ENCODE results near the gene TEKT4. TPM values are rescaled to one million over a fixed set of nuclear protein-coding genes. Genes with fewer than 3 reads are reported as not detected.
A peak's percentile ranks its signal among the peaks of the same experiment; 100 is the strongest.

TEKT4 gene
- total RNA-seq, 1 donor from 2014 or later: not detected

DNA sequence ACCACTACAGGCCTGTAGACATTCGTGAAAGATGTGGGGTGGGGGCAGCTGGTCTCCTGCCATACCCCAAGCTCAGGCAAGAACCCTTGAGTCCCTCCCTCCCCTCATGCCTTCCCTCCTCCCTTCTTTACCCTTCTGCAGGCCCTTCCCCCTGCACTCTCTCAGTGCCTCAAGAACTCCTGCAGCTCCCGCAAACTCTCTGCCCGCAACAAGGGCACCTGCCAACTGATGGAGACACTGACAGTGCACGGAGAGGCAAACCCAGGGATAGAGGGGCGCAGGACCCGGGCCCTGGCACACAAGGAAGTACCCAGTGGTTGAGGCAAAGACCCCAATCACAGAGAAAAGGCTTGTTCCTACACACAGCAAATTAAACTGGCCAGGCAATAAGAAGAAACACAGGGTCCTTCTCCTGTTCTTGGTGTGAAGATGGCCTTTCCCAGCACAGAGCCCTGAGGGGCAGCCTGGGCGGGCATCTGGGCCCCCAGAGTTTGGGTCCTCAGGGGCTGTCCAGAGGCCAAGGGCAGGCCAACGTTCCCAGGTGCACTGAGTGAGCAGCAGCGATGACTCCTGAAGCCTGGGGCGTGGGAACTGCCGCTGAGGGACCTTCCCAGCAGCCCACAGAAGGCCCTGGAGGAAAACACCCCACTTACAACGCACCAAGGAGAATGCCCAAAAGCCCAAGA is 1.6 kb downstream of the TEKT4 start:
- Mint-ChIP-seq H3K9me3 (ENCODE audit: unreplicated experiment) (no peaks in the 10 kb centered on the region), H3K27me3 (ENCODE audit: unreplicated experiment) (peaks cover 18% of the 10 kb centered on the region), H3K36me3 (ENCODE audit: low read depth, unreplicated experiment) (no peaks in the 10 kb centered on the region), H3K4me1 (ENCODE audit: unreplicated experiment) (peaks cover 3% of the 10 kb centered on the region), H3K27ac (ENCODE audit: unreplicated experiment) (no peak overlapping the region), H3K4me3 (ENCODE audit: unreplicated experiment) (no peak overlapping the region)
- no peak for DNase-seq (ENCODE audit: low spot score)
- TF ChIP-seq, protein P1, sequence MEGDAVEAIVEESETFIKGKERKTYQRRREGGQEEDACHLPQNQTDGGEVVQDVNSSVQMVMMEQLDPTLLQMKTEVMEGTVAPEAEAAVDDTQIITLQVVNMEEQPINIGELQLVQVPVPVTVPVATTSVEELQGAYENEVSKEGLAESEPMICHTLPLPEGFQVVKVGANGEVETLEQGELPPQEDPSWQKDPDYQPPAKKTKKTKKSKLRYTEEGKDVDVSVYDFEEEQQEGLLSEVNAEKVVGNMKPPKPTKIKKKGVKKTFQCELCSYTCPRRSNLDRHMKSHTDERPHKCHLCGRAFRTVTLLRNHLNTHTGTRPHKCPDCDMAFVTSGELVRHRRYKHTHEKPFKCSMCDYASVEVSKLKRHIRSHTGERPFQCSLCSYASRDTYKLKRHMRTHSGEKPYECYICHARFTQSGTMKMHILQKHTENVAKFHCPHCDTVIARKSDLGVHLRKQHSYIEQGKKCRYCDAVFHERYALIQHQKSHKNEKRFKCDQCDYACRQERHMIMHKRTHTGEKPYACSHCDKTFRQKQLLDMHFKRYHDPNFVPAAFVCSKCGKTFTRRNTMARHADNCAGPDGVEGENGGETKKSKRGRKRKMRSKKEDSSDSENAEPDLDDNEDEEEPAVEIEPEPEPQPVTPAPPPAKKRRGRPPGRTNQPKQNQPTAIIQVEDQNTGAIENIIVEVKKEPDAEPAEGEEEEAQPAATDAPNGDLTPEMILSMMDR (IDR thresholded peaks at IDR 0.05; ENCODE audit: unreplicated experiment): no peak

DNA sequence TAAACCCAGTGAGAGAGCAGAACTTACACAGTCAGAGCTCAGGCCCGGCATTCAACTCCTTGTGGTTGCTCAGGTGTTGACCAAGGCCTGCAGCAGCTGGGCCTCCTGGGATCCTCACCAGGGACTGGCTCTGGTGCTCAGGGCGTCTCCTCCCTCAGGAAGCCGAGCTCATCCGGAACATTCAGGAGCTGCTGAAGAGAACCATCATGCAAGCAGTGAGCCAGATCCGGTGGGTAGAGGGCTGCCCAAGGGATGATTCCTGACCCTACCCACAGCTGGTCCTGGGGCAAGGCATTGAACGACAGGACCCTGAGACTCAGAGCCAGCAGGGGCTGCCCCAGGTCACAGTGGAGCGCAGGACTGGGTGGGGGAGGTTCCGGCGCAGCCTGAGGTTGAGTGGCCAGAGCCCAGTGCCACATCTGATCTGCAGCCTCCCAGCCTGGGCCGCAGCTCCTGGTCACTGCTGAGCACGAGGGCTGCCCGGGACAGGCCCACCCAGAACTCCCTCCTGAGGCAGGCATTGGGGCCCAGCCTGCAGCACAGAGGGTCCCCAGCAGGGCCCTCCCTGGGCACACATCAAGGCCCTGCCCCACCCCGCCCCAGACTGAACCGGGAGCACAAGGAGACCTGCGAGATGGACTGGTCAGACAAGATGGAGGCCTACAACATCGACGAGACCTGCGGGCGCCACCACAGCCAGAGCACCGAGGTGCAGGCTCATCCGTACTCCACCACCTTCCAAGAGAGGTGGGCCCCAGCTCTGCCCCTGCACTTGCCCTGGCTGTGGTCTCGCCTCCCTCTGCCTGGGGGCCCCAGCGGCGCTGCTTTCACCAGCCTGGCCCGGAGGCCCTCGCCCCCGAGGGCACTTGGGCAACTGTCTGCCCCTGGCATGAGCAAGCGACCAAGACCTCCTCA is 2.4 kb downstream of the TEKT4 start:
- Mint-ChIP-seq H3K36me3 (ENCODE audit: low read depth, unreplicated experiment) (no peaks in the 10 kb centered on the region), H3K9me3 (ENCODE audit: unreplicated experiment) (no peaks in the 10 kb centered on the region), H3K27ac (ENCODE audit: unreplicated experiment) (no peak overlapping the region), H3K27me3 (ENCODE audit: unreplicated experiment) (peaks cover 18% of the 10 kb centered on the region), H3K4me1 (ENCODE audit: unreplicated experiment) (peaks cover 3% of the 10 kb centered on the region), H3K4me3 (ENCODE audit: unreplicated experiment) (no peak overlapping the region)
- DNase-seq (ENCODE audit: low spot score): no peak
- TF ChIP-seq, protein P1 (IDR thresholded peaks at IDR 0.05; ENCODE audit: unreplicated experiment): no peak

DNA sequence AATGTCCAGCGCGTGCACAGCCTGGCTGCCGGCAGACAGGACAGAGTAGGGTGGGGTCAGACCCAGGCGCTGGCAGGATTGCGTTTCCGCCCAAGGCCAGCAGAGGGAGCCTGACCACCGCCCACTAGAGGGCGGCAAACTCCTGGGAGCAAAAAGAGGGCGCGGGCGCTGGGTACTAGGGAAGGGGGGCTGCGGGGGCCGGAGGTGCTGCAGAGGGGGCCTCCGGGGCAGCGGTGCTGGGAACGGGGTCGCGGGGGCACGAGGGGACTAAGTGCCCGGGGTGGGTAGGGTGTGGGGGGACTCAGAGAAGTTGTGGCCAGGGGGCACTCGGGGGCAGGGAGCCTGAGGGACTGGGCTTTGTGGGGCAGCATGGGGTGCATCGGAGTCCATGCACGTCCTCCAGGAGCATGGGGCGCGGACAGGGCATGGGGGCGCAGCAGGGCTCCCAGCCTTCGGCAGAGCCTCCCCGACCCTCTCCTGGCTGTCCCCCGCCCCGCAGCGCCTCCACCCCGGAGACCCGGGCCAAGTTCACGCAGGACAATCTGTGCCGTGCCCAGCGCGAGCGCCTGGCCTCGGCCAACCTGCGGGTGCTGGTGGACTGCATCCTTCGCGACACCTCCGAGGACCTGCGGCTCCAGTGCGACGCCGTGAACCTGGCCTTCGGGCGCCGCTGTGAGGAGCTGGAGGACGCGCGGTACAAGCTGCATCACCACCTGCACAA is 3.2 kb downstream of the TEKT4 start:
- H3K27me3 Mint-ChIP-seq (ENCODE audit: unreplicated experiment): peaks cover 15% of the 10 kb centered on the region
- no peak overlapping the region for H3K27ac Mint-ChIP-seq (ENCODE audit: unreplicated experiment)
- peak; percentile 93 for DNase-seq (ENCODE audit: low spot score)
- peaks cover 3% of the 10 kb centered on the region for H3K4me1 Mint-ChIP-seq (ENCODE audit: unreplicated experiment)
- no peaks in the 10 kb centered on the region for H3K9me3 Mint-ChIP-seq (ENCODE audit: unreplicated experiment)
- TF ChIP-seq, protein P1 (IDR thresholded peaks at IDR 0.05; ENCODE audit: unreplicated experiment): peak; percentile 92
- H3K4me3 Mint-ChIP-seq (ENCODE audit: unreplicated experiment): no peak overlapping the region
- no peaks in the 10 kb centered on the region for H3K36me3 Mint-ChIP-seq (ENCODE audit: low read depth, unreplicated experiment)

DNA sequence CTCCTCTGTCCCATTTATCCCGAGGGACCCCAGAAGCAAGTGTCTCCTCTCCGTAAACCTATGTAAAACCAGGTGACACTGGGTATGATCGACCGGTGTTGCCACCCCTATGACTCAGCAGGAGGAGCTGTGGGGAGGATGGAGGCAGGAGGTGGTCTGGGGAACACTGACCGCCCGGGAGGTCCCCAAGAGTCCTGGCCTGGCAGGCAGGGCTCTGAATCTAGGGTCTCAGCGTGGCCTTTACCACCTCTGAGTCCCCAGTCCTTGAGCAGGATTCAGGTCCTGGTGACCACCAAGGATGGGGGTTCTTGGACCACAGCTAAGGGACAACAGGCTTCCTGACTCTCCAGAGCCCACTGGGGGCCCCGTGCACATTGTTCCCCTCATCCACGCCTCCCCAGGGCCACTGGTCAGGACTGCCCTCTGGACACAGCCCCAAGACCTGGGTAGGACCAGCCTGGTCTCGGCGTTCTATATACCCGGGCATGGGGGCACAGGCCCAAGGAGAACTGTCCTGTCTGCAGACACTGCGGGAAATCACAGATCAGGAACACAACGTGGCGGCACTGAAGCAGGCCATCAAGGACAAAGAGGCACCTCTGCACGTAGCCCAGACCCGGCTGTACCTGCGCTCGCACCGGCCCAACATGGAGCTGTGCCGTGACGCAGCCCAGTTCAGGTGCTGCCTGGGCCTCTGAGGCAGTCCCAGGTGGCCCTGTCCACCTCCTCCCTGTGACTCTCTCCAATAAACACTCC is 4.0 kb downstream of the TEKT4 start:
- no peaks in the 10 kb centered on the region for H3K36me3 Mint-ChIP-seq (ENCODE audit: low read depth, unreplicated experiment)
- DNase-seq (ENCODE audit: low spot score): no peak
- peaks cover 15% of the 10 kb centered on the region for H3K27me3 Mint-ChIP-seq (ENCODE audit: unreplicated experiment)
- no peak overlapping the region for H3K4me3 Mint-ChIP-seq (ENCODE audit: unreplicated experiment)
- TF ChIP-seq, protein P1 (IDR thresholded peaks at IDR 0.05; ENCODE audit: unreplicated experiment): no peak
- H3K9me3 Mint-ChIP-seq (ENCODE audit: unreplicated experiment): no peaks in the 10 kb centered on the region
- H3K27ac Mint-ChIP-seq (ENCODE audit: unreplicated experiment): no peak overlapping the region
- peaks cover 3% of the 10 kb centered on the region for H3K4me1 Mint-ChIP-seq (ENCODE audit: unreplicated experiment)

Measured in endothelial cell (in vitro differentiated cells).